Measurements from ENCODE around the gene SCYGR2. TPM values are rescaled to one million over a fixed set of nuclear protein-coding genes. Genes with fewer than 3 reads are reported as not detected.
"Not testable (repeated sequence)": the region's sequence is repeated elsewhere in the genome, so short reads cannot be mapped to it uniquely, and the experiment has no call there.

The SCYGR2 gene
- total RNA-seq: not detected
- not detected for polyA plus RNA-seq

- H3K36me3 ChIP-seq (ENCODE audit: insufficient read depth); H3K4me1 ChIP-seq (ENCODE audit: insufficient read depth); DNase-seq (ENCODE audit: extremely low spot score); H3K27ac ChIP-seq (ENCODE audit: low read depth); H3K4me3 ChIP-seq (ENCODE audit: low read depth, low read length): not testable (repeated sequence)
- 83% methylated on average over 16 of the region's 16 CpGs for WGBS
Measured at GRCh38 chr2:227598835-227599503, at the start of gene SCYGR2. Gene SCYGR2 (plus strand): TSS chr2:227598893. CDS start chr2:227598893, 0 bp downstream.

- DNase-seq (ENCODE audit: extremely low spot score): no peak
- WGBS: 96% methylated on average over 3 of the region's 3 CpGs
- H3K4me3 ChIP-seq (ENCODE audit: low read depth, low read length): no peak overlapping the region
- no peaks in the 10 kb centered on the region for H3K4me1 ChIP-seq (ENCODE audit: insufficient read depth)
- H3K27ac ChIP-seq (ENCODE audit: low read depth): no peak overlapping the region
- H3K36me3 ChIP-seq (ENCODE audit: insufficient read depth): peaks cover 4% of the 10 kb centered on the region
Measured at GRCh38 chr2:227551836-227552235, 46.9 kb upstream of the SCYGR2 start.

- Histone ChIP-seq H3K27ac (ENCODE audit: low read depth) (no peak overlapping the region), H3K4me1 (ENCODE audit: insufficient read depth) (no peaks in the 10 kb centered on the region), H3K4me3 (ENCODE audit: low read depth, low read length) (no peak overlapping the region), H3K36me3 (ENCODE audit: insufficient read depth) (no peaks in the 10 kb centered on the region)
- DNase-seq (ENCODE audit: extremely low spot score): no peak
Measured at GRCh38 chr2:227562581-227562980, 36.1 kb upstream of the SCYGR2 start.

GRCh38 chr2:227565080-227565479 lies 33.6 kb upstream of the SCYGR2 start:
- no peak for DNase-seq (ENCODE audit: extremely low spot score)
- Histone ChIP-seq H3K4me3 (ENCODE audit: low read depth, low read length) (no peak overlapping the region), H3K36me3 (ENCODE audit: insufficient read depth) (no peaks in the 10 kb centered on the region), H3K4me1 (ENCODE audit: insufficient read depth) (no peaks in the 10 kb centered on the region), H3K27ac (ENCODE audit: low read depth) (no peak overlapping the region)
- WGBS: 91% methylated on average over 1 of the region's 1 CpG

GRCh38 chr2:227566012-227566411 lies 32.7 kb upstream of the SCYGR2 start:
- DNase-seq (ENCODE audit: extremely low spot score): no peak
- no peak overlapping the region for H3K4me3 ChIP-seq (ENCODE audit: low read depth, low read length)
- WGBS: 93% methylated on average over 3 of the region's 3 CpGs
- no peaks in the 10 kb centered on the region for H3K4me1 ChIP-seq (ENCODE audit: insufficient read depth)
- no peaks in the 10 kb centered on the region for H3K36me3 ChIP-seq (ENCODE audit: insufficient read depth)
- no peak overlapping the region for H3K27ac ChIP-seq (ENCODE audit: low read depth)

GRCh38 chr2:227568852-227569169 lies 29.9 kb upstream of the SCYGR2 start:
- WGBS: 82% methylated on average over 2 of the region's 2 CpGs
- H3K4me1 ChIP-seq (ENCODE audit: insufficient read depth): no peaks in the 10 kb centered on the region

GRCh38 chr2:227570615-227571014 lies 28.1 kb upstream of the SCYGR2 start:
- Histone ChIP-seq H3K27ac (ENCODE audit: low read depth) (no peak overlapping the region), H3K4me1 (ENCODE audit: insufficient read depth) (no peaks in the 10 kb centered on the region), H3K4me3 (ENCODE audit: low read depth, low read length) (no peak overlapping the region), H3K36me3 (ENCODE audit: insufficient read depth) (no peaks in the 10 kb centered on the region)
- 28% methylated on average over 1 of the region's 1 CpG for WGBS
- no peak for DNase-seq (ENCODE audit: extremely low spot score)

More at GRCh38 chr2:227568852-227569169, 29.9 kb upstream of the SCYGR2 start:
- Histone ChIP-seq H3K4me3 (ENCODE audit: low read depth, low read length) (no peak overlapping the region), H3K36me3 (ENCODE audit: insufficient read depth) (no peaks in the 10 kb centered on the region), H3K27ac (ENCODE audit: low read depth) (no peak overlapping the region)
- no peak for DNase-seq (ENCODE audit: extremely low spot score)

GRCh38 chr2:227576110-227576509 lies 22.6 kb upstream of the SCYGR2 start:
- Histone ChIP-seq H3K4me1 (ENCODE audit: insufficient read depth) (peaks cover 1% of the 10 kb centered on the region), H3K36me3 (ENCODE audit: insufficient read depth) (no peaks in the 10 kb centered on the region), H3K4me3 (ENCODE audit: low read depth, low read length) (no peak overlapping the region), H3K27ac (ENCODE audit: low read depth) (no peak overlapping the region)
- no peak for DNase-seq (ENCODE audit: extremely low spot score)

- H3K4me1 ChIP-seq (ENCODE audit: insufficient read depth): peaks cover 1% of the 10 kb centered on the region
- DNase-seq (ENCODE audit: extremely low spot score): no peak
- H3K36me3 ChIP-seq (ENCODE audit: insufficient read depth): no peaks in the 10 kb centered on the region
- 80% methylated on average over 2 of the region's 2 CpGs for WGBS
- no peak overlapping the region for H3K4me3 ChIP-seq (ENCODE audit: low read depth, low read length)
- no peak overlapping the region for H3K27ac ChIP-seq (ENCODE audit: low read depth)
Measured at GRCh38 chr2:227576812-227577211, 21.9 kb upstream of the SCYGR2 start.

GRCh38 chr2:227577555-227577954 lies 21.1 kb upstream of the SCYGR2 start:
- no peak overlapping the region for H3K4me3 ChIP-seq (ENCODE audit: low read depth, low read length)
- no peaks in the 10 kb centered on the region for H3K36me3 ChIP-seq (ENCODE audit: insufficient read depth)
- H3K27ac ChIP-seq (ENCODE audit: low read depth): no peak overlapping the region
- WGBS: 40% methylated on average over 2 of the region's 2 CpGs
- no peak for DNase-seq (ENCODE audit: extremely low spot score)
- H3K4me1 ChIP-seq (ENCODE audit: insufficient read depth): peaks cover 1% of the 10 kb centered on the region

- no peak overlapping the region for H3K27ac ChIP-seq (ENCODE audit: low read depth)
- DNase-seq (ENCODE audit: extremely low spot score): no peak
- WGBS: 84% methylated on average over 2 of the region's 2 CpGs
- no peaks in the 10 kb centered on the region for H3K36me3 ChIP-seq (ENCODE audit: insufficient read depth)
- no peak overlapping the region for H3K4me3 ChIP-seq (ENCODE audit: low read depth, low read length)
- peaks cover 1% of the 10 kb centered on the region for H3K4me1 ChIP-seq (ENCODE audit: insufficient read depth)
Measured at GRCh38 chr2:227578642-227579041, 20.1 kb upstream of the SCYGR2 start.

- H3K4me1 ChIP-seq (ENCODE audit: insufficient read depth): peaks cover 1% of the 10 kb centered on the region
- H3K27ac ChIP-seq (ENCODE audit: low read depth): no peak overlapping the region
- H3K4me3 ChIP-seq (ENCODE audit: low read depth, low read length): no peak overlapping the region
- H3K36me3 ChIP-seq (ENCODE audit: insufficient read depth): no peaks in the 10 kb centered on the region
- WGBS: 40% methylated on average over 1 of the region's 1 CpG
- DNase-seq (ENCODE audit: extremely low spot score): no peak
Measured at GRCh38 chr2:227579791-227580190, 18.9 kb upstream of the SCYGR2 start.

- H3K4me1 ChIP-seq (ENCODE audit: insufficient read depth): no peaks in the 10 kb centered on the region
- H3K27ac ChIP-seq (ENCODE audit: low read depth): no peak overlapping the region
- no peak overlapping the region for H3K4me3 ChIP-seq (ENCODE audit: low read depth, low read length)
- DNase-seq (ENCODE audit: extremely low spot score): no peak
- no peaks in the 10 kb centered on the region for H3K36me3 ChIP-seq (ENCODE audit: insufficient read depth)
Measured at GRCh38 chr2:227582369-227582768, 16.3 kb upstream of the SCYGR2 start.

- H3K4me3 ChIP-seq (ENCODE audit: low read depth, low read length): no peak overlapping the region
- no peaks in the 10 kb centered on the region for H3K4me1 ChIP-seq (ENCODE audit: insufficient read depth)
- no peaks in the 10 kb centered on the region for H3K36me3 ChIP-seq (ENCODE audit: insufficient read depth)
- 95% methylated on average over 1 of the region's 1 CpG for WGBS
- DNase-seq (ENCODE audit: extremely low spot score): no peak
- no peak overlapping the region for H3K27ac ChIP-seq (ENCODE audit: low read depth)
Measured at GRCh38 chr2:227592694-227593387, 5.9 kb upstream of the SCYGR2 start.

Measured in urinary bladder (tissue), 4 donors.